GM12891 (cell line): ENCODE data around the gene JADE2.

Source experiments
- POLR2A ChIP-seq: IDR thresholded peaks from 2 replicates; pipeline ENCODE4 v1.6.1; 2011; ENCODE audit warnings: low read depth, low read length, control low read depth
- POLR2AphosphoS5 ChIP-seq: IDR thresholded peaks from 2 replicates; pipeline ENCODE4 v1.6.1; 2011; ENCODE audit warnings: low read depth, low read length, control low read depth
- POU2F2 ChIP-seq: IDR thresholded peaks from 2 replicates; pipeline ENCODE4 v1.6.1; 2011; ENCODE audit warnings: low read depth, mild to moderate bottlenecking, control low read depth, low read length, moderate library complexity
- TAF1 ChIP-seq: IDR thresholded peaks from 2 replicates; pipeline ENCODE4 v1.6.1; 2011; ENCODE audit warnings: low read depth, low read length, control low read depth

DNA sequence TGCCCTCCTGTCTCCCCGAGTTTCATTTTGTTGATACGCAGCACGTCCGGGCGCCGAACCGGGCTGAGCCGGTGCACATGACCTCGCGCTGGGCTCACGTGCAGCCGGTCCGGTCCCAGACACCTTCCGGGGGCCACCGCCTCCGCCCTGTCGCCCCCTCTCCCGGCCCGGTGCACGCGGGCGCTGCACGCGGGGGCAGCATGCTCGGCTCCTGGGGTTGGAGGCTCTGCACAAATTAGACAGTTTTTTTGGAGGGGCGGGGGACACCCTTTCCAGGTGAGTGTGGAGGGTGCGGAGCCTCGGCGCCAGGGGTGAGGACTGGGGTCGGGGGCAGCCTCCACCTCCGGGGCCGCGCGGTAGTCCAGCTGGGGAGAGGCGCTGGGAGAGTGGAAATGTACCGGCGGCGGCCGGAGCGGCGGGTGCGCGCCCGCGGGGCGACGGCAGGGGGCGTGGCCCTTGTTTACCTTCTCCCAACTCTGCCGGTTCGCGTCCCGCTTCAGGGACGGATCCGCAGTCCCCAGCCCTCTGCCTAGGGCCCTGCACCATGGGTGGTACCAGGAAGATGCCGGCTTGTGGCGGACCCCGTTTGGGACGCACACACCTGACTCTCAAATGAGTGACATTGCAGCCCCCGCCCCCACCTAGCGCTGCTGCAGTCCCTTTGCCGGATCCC is 1.1 kb downstream of the JADE2 start:
- TF ChIP-seq POLR2A (no peak), POU2F2 (no peak), POLR2AphosphoS5 (no peak), TAF1 (peak; percentile 42; the same call in 1 of the 2 replicates)
